Kidney epithelial cell (primary cell): Measurements from ENCODE around the gene ZCCHC12. TPM values are rescaled to one million over a fixed set of nuclear protein-coding genes. Genes with fewer than 3 reads are reported as not detected.

Experiments used
- DNase-seq: peaks from one replicate; pipeline ENCODE4 v3.0.0-alpha.2; 2010; ENCODE audit warnings: low read depth
- H3K27me3 ChIP-seq: 2 replicates; pipeline ENCODE4 v1.6.0; 2011; ENCODE audit warnings: low read length; ENCODE audit not compliant: control insufficient read depth, insufficient read depth
- H3K36me3 ChIP-seq: 2 replicates; pipeline ENCODE4 v1.5.1; 2011; ENCODE audit warnings: low read length; ENCODE audit not compliant: control insufficient read depth, insufficient read depth
- H3K4me3 ChIP-seq: 2 replicates; pipeline ENCODE4 v1.5.1; 2011; ENCODE audit warnings: low read depth, mild to moderate bottlenecking, control low read depth, low read length
- total RNA-seq: library from RNA; depleted of rRNA; stranded (reverse); fragments of >200 nt; gene quantifications from 2 replicates; pipeline ENCODE4 v1.2.3, GENCODE V29; 2015
- TF ChIP-seq, protein P1 (sequence below): IDR thresholded peaks from 2 replicates; pipeline ENCODE4 v1.5.1; 2011; ENCODE audit warnings: mild to moderate bottlenecking, moderate library complexity, low read length, control low read depth, inconsistent platforms; ENCODE audit not compliant: insufficient read depth, poor library complexity, severe bottlenecking

Gene ZCCHC12
- total RNA-seq: 0.13 TPM in 1 of 2 replicates, not detected in the other

DNA sequence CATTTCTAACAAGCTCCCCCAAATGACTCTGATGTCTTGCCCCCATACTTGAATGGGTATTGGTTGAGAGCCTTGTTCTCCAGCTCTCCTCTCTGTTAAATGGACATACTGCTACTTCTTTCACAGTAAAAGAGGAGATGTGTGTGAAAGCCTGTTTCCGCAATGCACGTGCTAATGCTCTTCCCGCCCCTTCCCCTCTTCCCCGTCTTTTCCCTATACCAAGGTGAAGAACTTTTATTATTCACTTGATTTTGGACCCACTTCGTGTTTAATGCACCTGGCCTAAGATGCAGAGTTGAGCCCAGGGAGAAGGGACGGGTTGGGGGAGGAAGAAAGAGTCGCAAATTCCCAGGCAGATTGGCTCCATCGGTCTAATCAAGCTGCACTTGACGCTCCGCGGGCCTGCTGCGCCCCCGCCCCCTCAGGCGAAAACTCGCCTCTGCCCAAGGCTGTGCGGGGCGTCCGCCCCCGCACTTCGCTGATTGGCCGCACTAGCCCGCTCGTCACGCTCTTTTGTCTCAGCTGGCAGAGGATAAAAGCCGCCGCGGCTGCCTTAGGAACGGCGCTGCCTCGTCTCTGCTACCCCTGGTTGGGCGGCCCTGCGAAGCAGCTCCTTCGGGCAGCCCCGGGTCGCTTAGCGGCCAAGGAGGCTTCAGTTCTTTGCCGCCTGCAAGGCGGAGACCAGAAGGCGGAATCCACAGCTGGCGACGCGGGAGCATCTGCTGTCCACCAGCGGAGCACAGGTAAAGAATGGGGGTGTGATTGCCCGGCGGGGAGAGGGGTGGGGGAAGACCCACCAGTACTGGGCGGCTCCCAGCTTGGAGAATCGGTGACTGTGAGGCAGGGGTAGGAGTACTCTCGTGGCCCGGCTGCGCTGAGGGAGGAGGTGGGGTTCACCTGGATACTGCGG, at the start of gene ZCCHC12:
ZCCHC12 (plus strand) TSS at position 562 of the 910 bp plus-strand sequence. CDS start 1,421 bp downstream, outside the sequence.
- peak; percentile 12 for DNase-seq
- Histone ChIP-seq H3K36me3 (no peaks in the 10 kb centered on the region), H3K4me3 (peak within 1 kb of the TSS; percentile 19), H3K27me3 (peaks cover 29% of the 10 kb centered on the region)
- TF ChIP-seq, protein P1, sequence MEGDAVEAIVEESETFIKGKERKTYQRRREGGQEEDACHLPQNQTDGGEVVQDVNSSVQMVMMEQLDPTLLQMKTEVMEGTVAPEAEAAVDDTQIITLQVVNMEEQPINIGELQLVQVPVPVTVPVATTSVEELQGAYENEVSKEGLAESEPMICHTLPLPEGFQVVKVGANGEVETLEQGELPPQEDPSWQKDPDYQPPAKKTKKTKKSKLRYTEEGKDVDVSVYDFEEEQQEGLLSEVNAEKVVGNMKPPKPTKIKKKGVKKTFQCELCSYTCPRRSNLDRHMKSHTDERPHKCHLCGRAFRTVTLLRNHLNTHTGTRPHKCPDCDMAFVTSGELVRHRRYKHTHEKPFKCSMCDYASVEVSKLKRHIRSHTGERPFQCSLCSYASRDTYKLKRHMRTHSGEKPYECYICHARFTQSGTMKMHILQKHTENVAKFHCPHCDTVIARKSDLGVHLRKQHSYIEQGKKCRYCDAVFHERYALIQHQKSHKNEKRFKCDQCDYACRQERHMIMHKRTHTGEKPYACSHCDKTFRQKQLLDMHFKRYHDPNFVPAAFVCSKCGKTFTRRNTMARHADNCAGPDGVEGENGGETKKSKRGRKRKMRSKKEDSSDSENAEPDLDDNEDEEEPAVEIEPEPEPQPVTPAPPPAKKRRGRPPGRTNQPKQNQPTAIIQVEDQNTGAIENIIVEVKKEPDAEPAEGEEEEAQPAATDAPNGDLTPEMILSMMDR: no peak

DNA sequence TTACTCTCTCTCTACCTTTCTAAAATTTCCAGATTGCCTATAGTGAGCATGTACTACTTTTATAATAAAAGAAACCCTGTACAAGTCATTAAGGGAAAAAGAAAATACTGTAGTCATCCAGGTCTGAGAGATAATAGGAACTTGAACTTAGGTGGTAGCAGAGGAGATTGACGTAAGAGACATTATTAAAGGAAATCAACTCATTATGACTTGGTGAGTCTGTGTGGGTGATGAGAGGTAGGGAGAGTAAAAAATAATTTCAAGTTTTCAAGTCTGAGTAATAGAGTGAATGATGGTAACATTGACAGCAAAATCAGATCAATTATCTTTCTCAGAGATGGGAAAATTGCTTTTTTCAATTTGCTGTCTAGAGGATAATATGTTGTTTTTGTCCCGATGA, 44.0 kb upstream of the ZCCHC12 start:
- Histone ChIP-seq H3K36me3 (no peaks in the 10 kb centered on the region), H3K27me3 (no peaks in the 10 kb centered on the region), H3K4me3 (no peak overlapping the region)
- DNase-seq: no peak
- TF ChIP-seq, protein P1: no peak

DNA sequence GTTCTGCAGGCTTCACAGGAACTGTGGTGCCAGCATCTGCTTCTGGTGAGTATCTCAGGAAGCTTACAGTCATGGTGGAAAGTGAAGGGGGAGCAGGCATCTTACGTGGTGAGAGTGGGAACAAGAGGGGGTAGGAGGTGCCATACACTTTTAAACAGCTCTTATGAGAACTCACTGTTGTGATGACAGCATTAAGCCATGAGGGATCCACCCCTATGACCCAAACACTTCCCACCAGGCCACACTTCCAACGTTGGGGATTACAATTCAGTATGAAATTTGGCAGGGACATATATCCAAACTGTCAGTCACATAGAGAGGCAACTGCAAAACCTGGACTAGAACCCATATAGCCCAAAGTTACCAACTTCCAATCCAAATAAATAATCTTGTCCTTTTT, 43.1 kb upstream of the ZCCHC12 start:
- Histone ChIP-seq H3K27me3 (no peaks in the 10 kb centered on the region), H3K36me3 (no peaks in the 10 kb centered on the region), H3K4me3 (no peak overlapping the region)
- no peak for DNase-seq
- TF ChIP-seq, protein P1: no peak

DNA sequence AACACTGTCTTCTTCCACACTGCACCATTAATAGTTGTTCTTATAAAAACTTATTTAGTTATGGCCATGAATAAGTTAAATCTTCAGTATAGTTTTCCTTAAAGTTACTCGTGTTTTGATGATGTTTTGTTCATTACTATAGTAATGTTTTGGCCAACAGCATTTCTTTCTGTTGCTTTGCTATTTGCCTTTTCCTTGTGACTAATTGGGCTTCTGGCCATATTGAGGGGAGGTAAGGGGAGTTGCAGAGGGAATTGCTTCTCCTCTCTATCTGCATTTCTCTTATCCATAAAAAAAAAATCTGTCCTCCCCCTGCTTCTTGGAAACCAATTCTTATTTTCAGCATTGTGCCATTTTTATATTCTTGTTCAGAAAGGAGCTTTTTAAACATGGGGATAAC, 42.7 kb upstream of the ZCCHC12 start:
- Histone ChIP-seq H3K27me3 (no peaks in the 10 kb centered on the region), H3K4me3 (no peak overlapping the region), H3K36me3 (no peaks in the 10 kb centered on the region)
- TF ChIP-seq, protein P1: no peak
- DNase-seq: no peak

DNA sequence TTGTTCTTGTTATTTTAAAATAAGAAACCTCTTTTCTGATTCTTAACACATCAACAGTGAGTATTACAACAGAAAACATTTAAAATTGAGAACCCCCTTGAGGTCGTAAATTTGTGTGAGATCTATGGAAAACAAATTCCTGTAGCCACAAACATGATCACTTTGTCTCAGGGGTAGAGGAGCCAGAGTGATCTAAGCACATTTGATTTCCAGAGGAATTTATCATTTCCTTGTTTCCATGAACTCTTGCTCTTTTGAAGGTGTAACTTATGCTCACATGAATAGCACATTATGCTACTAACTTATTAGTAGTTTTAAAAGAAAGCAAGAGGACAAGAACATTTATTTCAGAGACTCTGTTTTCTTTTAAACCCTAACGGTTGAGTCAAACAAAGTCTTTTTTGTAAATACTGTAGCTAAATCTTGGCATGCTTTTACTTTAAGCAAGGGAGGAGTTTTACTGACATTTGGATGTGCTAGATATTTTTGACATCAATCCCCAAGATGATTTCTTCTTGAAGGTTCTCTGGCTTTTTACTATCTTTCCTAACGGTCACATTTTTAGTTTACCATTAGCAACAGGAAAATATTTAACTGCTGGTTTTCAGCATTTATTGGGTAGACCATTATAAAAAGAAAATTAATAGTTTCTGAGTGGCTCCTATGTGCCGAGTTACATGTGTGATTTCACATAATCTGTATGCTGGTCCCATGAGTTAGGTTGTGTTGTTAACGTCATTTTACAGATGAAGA, 27.9 kb upstream of the ZCCHC12 start:
- no peak overlapping the region for H3K4me3 ChIP-seq
- no peaks in the 10 kb centered on the region for H3K36me3 ChIP-seq
- DNase-seq: no peak
- TF ChIP-seq, protein P1: no peak
- H3K27me3 ChIP-seq: no peaks in the 10 kb centered on the region
